HG03575 (cell line): ENCODE data around the gene IFT43.

Experiments
- ATAC-seq: cut with Tn5 transposase; IDR thresholded peaks from one replicate; pipeline ENCODE4 v1.9.1; 2021; ENCODE audit not compliant: unreplicated experiment, insufficient number of reproducible peaks, low FRiP score; ENCODE audit errors: extremely low read depth

The IFT43 gene

GRCh38 chr14:76098047-76098446 lies 112.5 kb downstream of the IFT43 start:
- no peak for ATAC-seq

GRCh38 chr14:76098916-76099675 lies 113.5 kb downstream of the IFT43 start:
- no peak for ATAC-seq

- ATAC-seq: no peak
These were observed 114.7 kb downstream of the IFT43 start for GRCh38 chr14:76100236-76100635.

- no peak for ATAC-seq
These were observed 116.1 kb downstream of the IFT43 start for GRCh38 chr14:76101391-76102379.

GRCh38 chr14:76104802-76105355 lies 119.3 kb downstream of the IFT43 start:
- no peak for ATAC-seq

GRCh38 chr14:76106188-76106587 lies 120.6 kb downstream of the IFT43 start:
- no peak for ATAC-seq

- ATAC-seq: no peak
These were observed 123.7 kb downstream of the IFT43 start for GRCh38 chr14:76109087-76109880.

- ATAC-seq: no peak
These were observed 127.5 kb downstream of the IFT43 start for GRCh38 chr14:76112889-76113624.

- ATAC-seq: no peak
These were observed 128.1 kb downstream of the IFT43 start for GRCh38 chr14:76113691-76114090.

- ATAC-seq: no peak
These were observed 129.5 kb downstream of the IFT43 start for GRCh38 chr14:76115010-76115422.

- ATAC-seq: no peak
These were observed 132.4 kb downstream of the IFT43 start for GRCh38 chr14:76117789-76118484.

GRCh38 chr14:76118594-76118993 lies 133.0 kb downstream of the IFT43 start:
- ATAC-seq: no peak

GRCh38 chr14:76121089-76121748 lies 135.7 kb downstream of the IFT43 start:
- no peak for ATAC-seq

GRCh38 chr14:76123426-76124225 lies 138.1 kb downstream of the IFT43 start:
- ATAC-seq: no peak

- ATAC-seq: no peak
These were observed 139.9 kb downstream of the IFT43 start for GRCh38 chr14:76125511-76125910.

GRCh38 chr14:76126076-76126475 lies 140.5 kb downstream of the IFT43 start:
- no peak for ATAC-seq
